GM20431 (cell line): ENCODE measurements around the gene GPRASP3.

ENCODE experiments used
- in situ Hi-C: fragments of 300-500 bp; cut with MseI, MboI; formaldehyde crosslinking; loops from one replicate; pipeline ENCODE4 v1.15.0; 2020; ENCODE audit warnings: low sequenced_read_pairs; ENCODE audit not compliant: unreplicated experiment

Gene GPRASP3

GRCh38 chrX:102745513-102745856 lies 24.9 kb downstream of the GPRASP3 start:
- in situ Hi-C loops = no loop called here

GRCh38 chrX:102745857-102746584 lies 25.5 kb downstream of the GPRASP3 start:
- in situ Hi-C loops = no loop called here

- in situ Hi-C loops = no loop called here
Measured at GRCh38 chrX:102765217-102765616, 44.7 kb downstream of the GPRASP3 start.

- in situ Hi-C loops = no loop called here
Measured at GRCh38 chrX:102765809-102766208, 45.3 kb downstream of the GPRASP3 start.

GRCh38 chrX:102767287-102767686 lies 46.7 kb downstream of the GPRASP3 start:
- in situ Hi-C loops = no loop called here

GRCh38 chrX:102768987-102769761 lies 48.6 kb downstream of the GPRASP3 start:
- in situ Hi-C loops = no loop called here
